ENCODE results near the gene SNX9. TPM values are rescaled to one million over a fixed set of nuclear protein-coding genes. Genes with fewer than 3 reads are reported as not detected.

Gene SNX9
- total RNA-seq, 2 experiments from 2014 or later = 46.6 to 48.5 TPM

DNA sequence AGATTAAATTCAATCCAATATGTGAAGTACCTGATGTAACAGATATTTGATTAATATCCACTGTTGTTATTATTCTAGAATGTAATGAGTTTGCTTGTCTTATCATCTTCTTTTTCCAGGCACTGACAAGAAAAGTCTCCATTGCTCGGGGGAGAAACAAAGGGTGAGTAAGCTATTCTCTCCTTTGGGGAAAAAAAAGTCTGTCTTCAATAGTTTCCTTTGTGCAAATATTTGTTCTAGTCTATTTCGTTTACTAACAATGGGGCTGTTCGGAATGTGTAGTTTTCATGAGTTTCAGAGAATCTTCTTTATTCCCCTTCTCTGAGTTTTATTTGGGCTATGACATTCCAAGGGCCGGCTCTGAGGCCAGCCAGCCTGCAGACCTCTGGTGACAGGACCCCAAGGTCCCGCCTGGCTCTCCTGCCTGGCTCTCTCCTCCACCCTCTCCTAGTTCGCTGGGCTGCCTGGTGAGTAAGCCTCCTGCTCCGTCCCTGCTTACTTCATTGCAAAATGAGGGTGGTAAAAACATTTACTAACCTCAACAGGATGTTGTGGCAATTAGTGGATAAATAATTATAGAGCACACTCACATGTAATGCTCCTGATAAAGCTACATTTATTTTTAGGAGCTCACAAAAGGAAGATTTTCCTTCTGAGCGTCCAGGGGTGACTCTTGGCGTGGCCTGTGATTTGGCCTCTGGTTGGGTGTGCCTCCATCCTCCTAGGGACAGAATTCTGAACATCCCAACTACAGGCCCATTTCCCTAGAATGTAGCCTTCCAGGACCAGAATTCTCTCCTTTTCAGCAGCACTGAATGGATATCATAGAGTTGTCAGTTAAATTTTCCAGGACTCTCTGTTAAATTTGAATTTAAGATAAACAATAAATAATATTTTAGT is 43.1 kb upstream of the SNX9 start:
- Mint-ChIP-seq H3K27ac (no peak overlapping the region), H3K36me3 (ENCODE audit: low read depth) (no peaks in the 10 kb centered on the region), H3K4me1 (ENCODE audit: low read depth) (no peaks in the 10 kb centered on the region), H3K9me3 (peaks cover 11% of the 10 kb centered on the region), H3K4me3 (no peak overlapping the region), H3K27me3 (no peaks in the 10 kb centered on the region)
- H3K36me3 ChIP-seq (ENCODE audit: insufficient read depth, low read length) = no peaks in the 10 kb centered on the region
- ATAC-seq (ENCODE audit: poor library complexity) (no peak), DNase-seq (no peak)
- peaks cover 5 to 14% of the 10 kb centered on the region in 2 experiments for H3K9me3 ChIP-seq (ENCODE audit: control insufficient read depth in 1 of 2, insufficient read depth in 1 of 2, low read length in 2 of 2)
- no peaks in the 10 kb centered on the region for H3K4me1 ChIP-seq (ENCODE audit: insufficient read depth, low read length)
- no peak overlapping the region for H3K4me3 ChIP-seq (ENCODE audit: low read length)
- ChIA-PET CTCF (interaction anchor here (1.4 kb wide), 1 partner anchor 15 kb away, joined by 3 read pairs; no protein-coding TSS in a partner anchor), POLR2A (no interaction called here)
- no peaks in the 10 kb centered on the region for H3K27me3 ChIP-seq (ENCODE audit: control insufficient read depth in 1 of 2, insufficient read depth in 2 of 2, low read length in 2 of 2)
- H3K27ac ChIP-seq (ENCODE audit: low read depth in 1 of 2, low read length in 2 of 2) = no peak overlapping the region
- no peak for TF ChIP-seq CTCF (IDR thresholded peaks at IDR 0.05)
- intact Hi-C loops (cut with DNase I, micrococcal nuclease) = no loop called here

DNA sequence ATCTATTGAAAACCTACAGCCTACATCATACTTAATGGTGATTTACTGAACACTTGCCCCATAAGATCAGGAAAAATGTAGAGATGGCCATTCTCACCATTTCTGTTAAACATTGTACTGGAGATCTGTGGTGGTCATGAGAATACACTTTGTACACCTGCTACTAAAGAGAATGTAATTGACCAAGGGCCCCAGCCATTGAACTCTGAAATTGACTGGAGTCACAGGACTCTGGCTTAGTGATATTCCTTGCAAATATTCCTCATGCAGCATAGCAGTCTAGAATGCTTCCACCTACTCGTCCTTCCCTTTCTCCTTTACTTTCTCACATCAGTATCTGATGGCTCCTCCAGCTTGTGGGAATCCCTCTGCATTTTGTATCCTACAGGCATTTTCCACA is 37.4 kb upstream of the SNX9 start:
- H3K4me3 Mint-ChIP-seq = no peak overlapping the region
- Histone ChIP-seq H3K27ac (ENCODE audit: low read depth in 1 of 2, low read length in 2 of 2) (no peak overlapping the region), H3K36me3 (ENCODE audit: insufficient read depth, low read length) (no peaks in the 10 kb centered on the region), H3K27me3 (ENCODE audit: control insufficient read depth in 1 of 2, insufficient read depth in 2 of 2, low read length in 2 of 2) (peaks cover 0 to 2% of the 10 kb centered on the region in 2 experiments), H3K4me1 (ENCODE audit: insufficient read depth, low read length) (peaks cover 2% of the 10 kb centered on the region), H3K4me3 (ENCODE audit: low read length) (no peak overlapping the region), H3K9me3 (ENCODE audit: control insufficient read depth in 1 of 2, insufficient read depth in 1 of 2, low read length in 2 of 2) (peaks cover 0 to 4% of the 10 kb centered on the region in 2 experiments)
- H3K9me3 Mint-ChIP-seq = peaks cover 7% of the 10 kb centered on the region
- no peaks in the 10 kb centered on the region for H3K27me3 Mint-ChIP-seq
- H3K27ac Mint-ChIP-seq = no peak overlapping the region
- CTCF ChIA-PET = no interaction called here
- intact Hi-C loops (cut with DNase I, micrococcal nuclease) = no loop called here
- H3K4me1 Mint-ChIP-seq (ENCODE audit: low read depth) = peaks cover under 1% of the 10 kb centered on the region
- no peaks in the 10 kb centered on the region for H3K36me3 Mint-ChIP-seq (ENCODE audit: low read depth)
- POLR2A ChIA-PET = no interaction called here
- ATAC-seq (ENCODE audit: poor library complexity) = no peak
- DNase-seq = no peak
- TF ChIP-seq CTCF (IDR thresholded peaks at IDR 0.05) = no peak

GRCh38 chr6:157786221-157786620 is 36.8 kb upstream of the SNX9 start:
- ATAC-seq (ENCODE audit: poor library complexity) = no peak

More at GRCh38 chr6:157786221-157786620, 36.8 kb upstream of the SNX9 start:
- ChIA-PET CTCF (no interaction called here), POLR2A (no interaction called here)
- DNase-seq = no peak
- Histone ChIP-seq H3K4me3 (ENCODE audit: low read length) (no peak overlapping the region), H3K9me3 (ENCODE audit: control insufficient read depth in 1 of 2, insufficient read depth in 1 of 2, low read length in 2 of 2) (peaks cover 0 to 4% of the 10 kb centered on the region in 2 experiments), H3K4me1 (ENCODE audit: insufficient read depth, low read length) (peaks cover 4% of the 10 kb centered on the region), H3K27ac (ENCODE audit: low read depth in 1 of 2, low read length in 2 of 2) (no peak overlapping the region), H3K27me3 (ENCODE audit: control insufficient read depth in 1 of 2, insufficient read depth in 2 of 2, low read length in 2 of 2) (peaks cover 0 to 2% of the 10 kb centered on the region in 2 experiments), H3K36me3 (ENCODE audit: insufficient read depth, low read length) (no peaks in the 10 kb centered on the region)
- no peak for TF ChIP-seq CTCF (IDR thresholded peaks at IDR 0.05)
- H3K9me3 Mint-ChIP-seq = peaks cover 7% of the 10 kb centered on the region
- H3K36me3 Mint-ChIP-seq (ENCODE audit: low read depth) = no peaks in the 10 kb centered on the region
- H3K4me1 Mint-ChIP-seq (ENCODE audit: low read depth) = peaks cover 7% of the 10 kb centered on the region
- intact Hi-C loops (cut with DNase I, micrococcal nuclease) = no loop called here
- no peak overlapping the region for H3K4me3 Mint-ChIP-seq
- no peak overlapping the region for H3K27ac Mint-ChIP-seq
- H3K27me3 Mint-ChIP-seq = no peaks in the 10 kb centered on the region
